Measurements from ENCODE around the gene KRTAP5-1.

Gene KRTAP5-1

GRCh38 chr11:1554981-1555712, 29.9 kb downstream of the KRTAP5-1 start:
- no peak overlapping the region for H3K27ac ChIP-seq (ENCODE audit: low read length)
- no peak for DNase-seq
- H3K79me2 ChIP-seq (ENCODE audit: low read length), result no peaks in the 10 kb centered on the region
- no peaks in the 10 kb centered on the region for H3K9me2 ChIP-seq (replicated peaks; ENCODE audit: insufficient read depth, low read length)
- H3K4me2 ChIP-seq (ENCODE audit: low read depth, low read length), result no peak overlapping the region
- H3K4me3 ChIP-seq (ENCODE audit: low read length), result no peak overlapping the region
- TF ChIP-seq EZH2phosphoT487 (IDR thresholded peaks at IDR 0.05; ENCODE audit: low read length), result no peak
- no peak for TF ChIP-seq CTCF (IDR thresholded peaks at IDR 0.05; ENCODE audit: low read length)
- TF ChIP-seq EZH2 (optimal IDR thresholded peaks at IDR 0.05; ENCODE audit: low read depth, low read length), result no peak
- no peaks in the 10 kb centered on the region for H3K4me1 ChIP-seq (ENCODE audit: low read length)
- no peak overlapping the region for H2AFZ ChIP-seq (ENCODE audit: low read length)
- H3K9ac ChIP-seq (ENCODE audit: low read length), result no peak overlapping the region
- no peaks in the 10 kb centered on the region for H3K9me3 ChIP-seq (replicated peaks; ENCODE audit: insufficient read depth, low read length)
- H4K20me1 ChIP-seq (ENCODE audit: insufficient read depth, low read length), result no peaks in the 10 kb centered on the region
- H3K36me3 ChIP-seq (replicated peaks; ENCODE audit: insufficient read depth, low read length), result no peaks in the 10 kb centered on the region
- H3F3A ChIP-seq (ENCODE audit: insufficient read depth, low read length), result no peaks in the 10 kb centered on the region
- H3K27me3 ChIP-seq (replicated peaks; ENCODE audit: insufficient read depth, low read length), result peaks cover 34% of the 10 kb centered on the region

- no peak for DNase-seq
- Histone ChIP-seq H3K27me3 (replicated peaks; ENCODE audit: insufficient read depth, low read length) (peaks cover 35% of the 10 kb centered on the region), H3K4me1 (ENCODE audit: low read length) (no peaks in the 10 kb centered on the region), H3F3A (ENCODE audit: insufficient read depth, low read length) (no peaks in the 10 kb centered on the region), H3K9me3 (replicated peaks; ENCODE audit: insufficient read depth, low read length) (no peaks in the 10 kb centered on the region), H3K4me2 (ENCODE audit: low read depth, low read length) (no peak overlapping the region), H3K4me3 (ENCODE audit: low read length) (no peak overlapping the region), H2AFZ (ENCODE audit: low read length) (no peak overlapping the region), H3K9ac (ENCODE audit: low read length) (no peak overlapping the region), H3K79me2 (ENCODE audit: low read length) (no peaks in the 10 kb centered on the region), H3K9me2 (replicated peaks; ENCODE audit: insufficient read depth, low read length) (no peaks in the 10 kb centered on the region), H3K27ac (ENCODE audit: low read length) (no peak overlapping the region), H3K36me3 (replicated peaks; ENCODE audit: insufficient read depth, low read length) (no peaks in the 10 kb centered on the region), H4K20me1 (ENCODE audit: insufficient read depth, low read length) (no peaks in the 10 kb centered on the region)
- no peak for TF ChIP-seq CTCF (IDR thresholded peaks at IDR 0.05; ENCODE audit: low read length)
Observed at GRCh38 chr11:1553808-1554594, 31.1 kb downstream of the KRTAP5-1 start.

- H3K9me3 ChIP-seq (replicated peaks; ENCODE audit: insufficient read depth, low read length), result no peaks in the 10 kb centered on the region
- no peaks in the 10 kb centered on the region for H3K36me3 ChIP-seq (replicated peaks; ENCODE audit: insufficient read depth, low read length)
- peaks cover 60% of the 10 kb centered on the region for H3K27me3 ChIP-seq (replicated peaks; ENCODE audit: insufficient read depth, low read length)
- H3K4me3 ChIP-seq (ENCODE audit: low read length), result no peak overlapping the region
- TF ChIP-seq EZH2 (optimal IDR thresholded peaks at IDR 0.05; ENCODE audit: low read depth, low read length) (no peak), CTCF (IDR thresholded peaks at IDR 0.05; ENCODE audit: low read length) (peak; percentile 10; the same call in 1 of the 2 replicates), EZH2phosphoT487 (IDR thresholded peaks at IDR 0.05; ENCODE audit: low read length) (no peak)
- no peak overlapping the region for H3K9ac ChIP-seq (ENCODE audit: low read length)
- no peak overlapping the region for H2AFZ ChIP-seq (ENCODE audit: low read length)
- H3F3A ChIP-seq (ENCODE audit: insufficient read depth, low read length), result no peaks in the 10 kb centered on the region
- no peaks in the 10 kb centered on the region for H4K20me1 ChIP-seq (ENCODE audit: insufficient read depth, low read length)
- no peaks in the 10 kb centered on the region for H3K79me2 ChIP-seq (ENCODE audit: low read length)
- DNase-seq, result no peak
- H3K9me2 ChIP-seq (replicated peaks; ENCODE audit: insufficient read depth, low read length), result no peaks in the 10 kb centered on the region
- no peak overlapping the region for H3K4me2 ChIP-seq (ENCODE audit: low read depth, low read length)
- H3K27ac ChIP-seq (ENCODE audit: low read length), result no peak overlapping the region
- H3K4me1 ChIP-seq (ENCODE audit: low read length), result peaks cover 7% of the 10 kb centered on the region; the same call in 1 of the 2 replicates
Observed at GRCh38 chr11:1549338-1550330, 35.4 kb downstream of the KRTAP5-1 start.

All from MM.1S (cell line).